ENCODE results near the gene AQP6. TPM values are rescaled to one million over a fixed set of nuclear protein-coding genes. Genes with fewer than 3 reads are reported as not detected.

AQP6 gene
- total RNA-seq, 1 donor from 2014 or later, result not detected

GRCh38 chr12:49939307-49939706 lies 33.4 kb upstream of the AQP6 start:
- H3K4me1 Mint-ChIP-seq (ENCODE audit: unreplicated experiment), result peaks cover 4% of the 10 kb centered on the region
- TF ChIP-seq, protein P1, sequence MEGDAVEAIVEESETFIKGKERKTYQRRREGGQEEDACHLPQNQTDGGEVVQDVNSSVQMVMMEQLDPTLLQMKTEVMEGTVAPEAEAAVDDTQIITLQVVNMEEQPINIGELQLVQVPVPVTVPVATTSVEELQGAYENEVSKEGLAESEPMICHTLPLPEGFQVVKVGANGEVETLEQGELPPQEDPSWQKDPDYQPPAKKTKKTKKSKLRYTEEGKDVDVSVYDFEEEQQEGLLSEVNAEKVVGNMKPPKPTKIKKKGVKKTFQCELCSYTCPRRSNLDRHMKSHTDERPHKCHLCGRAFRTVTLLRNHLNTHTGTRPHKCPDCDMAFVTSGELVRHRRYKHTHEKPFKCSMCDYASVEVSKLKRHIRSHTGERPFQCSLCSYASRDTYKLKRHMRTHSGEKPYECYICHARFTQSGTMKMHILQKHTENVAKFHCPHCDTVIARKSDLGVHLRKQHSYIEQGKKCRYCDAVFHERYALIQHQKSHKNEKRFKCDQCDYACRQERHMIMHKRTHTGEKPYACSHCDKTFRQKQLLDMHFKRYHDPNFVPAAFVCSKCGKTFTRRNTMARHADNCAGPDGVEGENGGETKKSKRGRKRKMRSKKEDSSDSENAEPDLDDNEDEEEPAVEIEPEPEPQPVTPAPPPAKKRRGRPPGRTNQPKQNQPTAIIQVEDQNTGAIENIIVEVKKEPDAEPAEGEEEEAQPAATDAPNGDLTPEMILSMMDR (IDR thresholded peaks at IDR 0.05), result no peak
- DNase-seq (ENCODE audit: extremely low spot score, unreplicated experiment), result no peak
- H3K36me3 Mint-ChIP-seq (ENCODE audit: unreplicated experiment), result no peaks in the 10 kb centered on the region
- peaks cover 8% of the 10 kb centered on the region for H3K9me3 Mint-ChIP-seq (ENCODE audit: unreplicated experiment)
- H3K27me3 Mint-ChIP-seq (ENCODE audit: unreplicated experiment), result no peaks in the 10 kb centered on the region
- H3K4me3 Mint-ChIP-seq (ENCODE audit: unreplicated experiment), result no peak overlapping the region
- no peak overlapping the region for H3K27ac Mint-ChIP-seq (ENCODE audit: unreplicated experiment)

GRCh38 chr12:49939707-49940106 lies 33.0 kb upstream of the AQP6 start:
- TF ChIP-seq, protein P1 (IDR thresholded peaks at IDR 0.05), result no peak
- peaks cover 1% of the 10 kb centered on the region for H3K4me1 Mint-ChIP-seq (ENCODE audit: unreplicated experiment)
- no peak for DNase-seq (ENCODE audit: extremely low spot score, unreplicated experiment)
- H3K27ac Mint-ChIP-seq (ENCODE audit: unreplicated experiment), result no peak overlapping the region
- H3K9me3 Mint-ChIP-seq (ENCODE audit: unreplicated experiment), result peaks cover 5% of the 10 kb centered on the region
- no peak overlapping the region for H3K4me3 Mint-ChIP-seq (ENCODE audit: unreplicated experiment)
- H3K36me3 Mint-ChIP-seq (ENCODE audit: unreplicated experiment), result no peaks in the 10 kb centered on the region
- H3K27me3 Mint-ChIP-seq (ENCODE audit: unreplicated experiment), result no peaks in the 10 kb centered on the region

- no peaks in the 10 kb centered on the region for H3K36me3 Mint-ChIP-seq (ENCODE audit: unreplicated experiment)
- DNase-seq (ENCODE audit: extremely low spot score, unreplicated experiment), result no peak
- TF ChIP-seq, protein P1 (IDR thresholded peaks at IDR 0.05), result no peak
- H3K4me3 Mint-ChIP-seq (ENCODE audit: unreplicated experiment), result no peak overlapping the region
- H3K9me3 Mint-ChIP-seq (ENCODE audit: unreplicated experiment), result no peaks in the 10 kb centered on the region
- peaks cover 8% of the 10 kb centered on the region for H3K4me1 Mint-ChIP-seq (ENCODE audit: unreplicated experiment)
- H3K27ac Mint-ChIP-seq (ENCODE audit: unreplicated experiment), result no peak overlapping the region
- no peaks in the 10 kb centered on the region for H3K27me3 Mint-ChIP-seq (ENCODE audit: unreplicated experiment)
These were observed 30.9 kb upstream of the AQP6 start for GRCh38 chr12:49941556-49942511.

GRCh38 chr12:49942512-49942893 lies 30.2 kb upstream of the AQP6 start:
- Mint-ChIP-seq H3K9me3 (ENCODE audit: unreplicated experiment) (no peaks in the 10 kb centered on the region), H3K4me3 (ENCODE audit: unreplicated experiment) (no peak overlapping the region), H3K27me3 (ENCODE audit: unreplicated experiment) (no peaks in the 10 kb centered on the region), H3K27ac (ENCODE audit: unreplicated experiment) (no peak overlapping the region), H3K4me1 (ENCODE audit: unreplicated experiment) (peaks cover 8% of the 10 kb centered on the region), H3K36me3 (ENCODE audit: unreplicated experiment) (no peaks in the 10 kb centered on the region)
- DNase-seq (ENCODE audit: extremely low spot score, unreplicated experiment), result no peak
- TF ChIP-seq, protein P1 (IDR thresholded peaks at IDR 0.05), result no peak

DNA sequence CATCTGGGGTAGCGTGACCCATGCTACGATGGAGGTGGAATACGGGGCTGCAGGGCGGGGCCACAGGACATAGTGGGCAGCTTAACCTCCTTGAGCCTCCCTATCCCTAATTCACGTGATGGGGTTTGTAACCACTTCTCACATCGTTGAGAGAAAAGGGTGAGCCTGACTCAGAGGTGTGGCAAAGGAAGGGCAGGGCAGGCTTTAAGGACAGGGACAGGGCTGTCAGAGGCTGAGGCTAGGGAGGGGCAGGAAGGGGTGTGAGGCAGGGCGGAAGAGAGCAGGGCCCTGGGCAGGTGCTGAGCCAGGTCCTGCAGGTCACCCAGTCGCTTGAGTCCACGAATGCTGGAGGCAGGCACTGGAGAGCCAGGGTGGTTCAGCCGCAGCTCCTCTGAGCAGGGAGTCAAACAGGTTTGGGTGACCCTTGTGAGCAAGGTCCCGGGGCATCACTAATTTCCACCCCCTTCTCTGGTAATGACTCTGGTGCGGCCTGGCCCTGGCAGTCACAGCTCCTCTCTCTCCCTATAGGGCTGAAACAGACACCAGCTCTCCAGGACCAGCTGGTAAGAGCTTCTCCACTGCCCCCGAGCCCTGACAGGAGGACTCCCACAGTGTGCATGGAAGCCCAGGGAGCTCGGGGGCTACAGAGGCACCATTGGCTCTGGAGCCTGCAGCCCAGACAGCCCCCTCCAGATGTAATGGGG lies 29.7 kb upstream of the AQP6 start:
- Mint-ChIP-seq H3K9me3 (ENCODE audit: unreplicated experiment) (no peaks in the 10 kb centered on the region), H3K36me3 (ENCODE audit: unreplicated experiment) (no peaks in the 10 kb centered on the region), H3K27me3 (ENCODE audit: unreplicated experiment) (no peaks in the 10 kb centered on the region), H3K4me3 (ENCODE audit: unreplicated experiment) (no peak overlapping the region), H3K27ac (ENCODE audit: unreplicated experiment) (no peak overlapping the region), H3K4me1 (ENCODE audit: unreplicated experiment) (peaks cover 8% of the 10 kb centered on the region)
- no peak for DNase-seq (ENCODE audit: extremely low spot score, unreplicated experiment)
- TF ChIP-seq, protein P1 (IDR thresholded peaks at IDR 0.05), result no peak
